ENCODE data around the gene RTKN2.
"Not testable (repeated sequence)": the region's sequence is repeated elsewhere in the genome, so short reads cannot be mapped to it uniquely, and the experiment has no call there.

The RTKN2 gene

GRCh38 chr10:62306663-62307062, 38.0 kb upstream of the RTKN2 start:
- no peak for DNase-seq
- Histone ChIP-seq H3K4me3 (ENCODE audit: low read depth, low read length) (no peak overlapping the region), H3K27ac (no peak overlapping the region), H3K36me3 (replicated peaks) (no peaks in the 10 kb centered on the region), H3K27me3 (replicated peaks) (no peaks in the 10 kb centered on the region)
- TF ChIP-seq, protein P1, sequence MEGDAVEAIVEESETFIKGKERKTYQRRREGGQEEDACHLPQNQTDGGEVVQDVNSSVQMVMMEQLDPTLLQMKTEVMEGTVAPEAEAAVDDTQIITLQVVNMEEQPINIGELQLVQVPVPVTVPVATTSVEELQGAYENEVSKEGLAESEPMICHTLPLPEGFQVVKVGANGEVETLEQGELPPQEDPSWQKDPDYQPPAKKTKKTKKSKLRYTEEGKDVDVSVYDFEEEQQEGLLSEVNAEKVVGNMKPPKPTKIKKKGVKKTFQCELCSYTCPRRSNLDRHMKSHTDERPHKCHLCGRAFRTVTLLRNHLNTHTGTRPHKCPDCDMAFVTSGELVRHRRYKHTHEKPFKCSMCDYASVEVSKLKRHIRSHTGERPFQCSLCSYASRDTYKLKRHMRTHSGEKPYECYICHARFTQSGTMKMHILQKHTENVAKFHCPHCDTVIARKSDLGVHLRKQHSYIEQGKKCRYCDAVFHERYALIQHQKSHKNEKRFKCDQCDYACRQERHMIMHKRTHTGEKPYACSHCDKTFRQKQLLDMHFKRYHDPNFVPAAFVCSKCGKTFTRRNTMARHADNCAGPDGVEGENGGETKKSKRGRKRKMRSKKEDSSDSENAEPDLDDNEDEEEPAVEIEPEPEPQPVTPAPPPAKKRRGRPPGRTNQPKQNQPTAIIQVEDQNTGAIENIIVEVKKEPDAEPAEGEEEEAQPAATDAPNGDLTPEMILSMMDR (IDR thresholded peaks at IDR 0.05; ENCODE audit: low read depth, low read length, missing control alignments), result no peak
- in situ Hi-C loops (cut with HindIII; ENCODE audit: low pct_ligation_motif_present, low sequenced_read_pairs), result no loop called here

DNA sequence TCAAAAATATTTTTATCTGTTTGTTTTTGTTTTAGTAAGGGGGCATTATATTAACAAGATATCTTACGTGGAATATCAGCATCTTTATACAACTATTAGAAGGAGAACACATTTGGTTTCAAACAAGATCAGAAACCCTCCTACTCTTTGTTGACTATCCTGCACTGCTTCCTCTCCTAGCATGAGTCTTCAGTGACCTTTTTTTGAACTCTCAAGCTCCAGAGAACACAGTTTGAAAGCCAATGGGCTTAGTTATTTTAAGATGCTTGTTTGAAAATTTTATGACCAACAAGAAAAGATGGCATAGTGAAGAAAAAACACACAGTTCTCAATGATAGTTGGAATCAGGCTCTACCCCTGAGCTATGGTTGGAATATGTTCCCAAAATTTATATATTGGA, 37.2 kb upstream of the RTKN2 start:
- H3K27ac ChIP-seq, result no peak overlapping the region
- H3K4me3 ChIP-seq (ENCODE audit: low read depth, low read length), result no peak overlapping the region
- DNase-seq, result peak; percentile 24
- no peaks in the 10 kb centered on the region for H3K36me3 ChIP-seq (replicated peaks)
- TF ChIP-seq, protein P1 (IDR thresholded peaks at IDR 0.05; ENCODE audit: low read depth, low read length, missing control alignments), result no peak
- H3K27me3 ChIP-seq (replicated peaks), result no peaks in the 10 kb centered on the region
- in situ Hi-C loops (cut with HindIII; ENCODE audit: low pct_ligation_motif_present, low sequenced_read_pairs), result no loop called here

DNA sequence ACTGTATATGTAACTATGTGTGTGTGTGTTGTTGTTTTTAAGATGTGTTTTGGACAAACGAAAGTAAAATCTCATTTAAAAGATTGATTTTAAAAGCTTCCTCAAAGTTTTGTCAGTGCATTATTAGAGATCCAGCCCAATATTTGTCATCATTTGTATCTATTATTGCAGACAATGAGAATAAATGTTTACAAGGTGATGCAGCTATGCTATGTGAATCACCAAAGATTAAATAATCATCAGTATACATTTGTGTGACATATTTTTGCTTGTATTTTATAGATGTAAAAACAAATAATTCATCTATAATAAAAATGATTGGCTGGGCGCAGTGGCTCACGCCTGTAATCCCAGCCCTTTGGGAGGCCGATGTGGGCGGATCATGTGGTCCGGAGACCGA, 35.3 kb upstream of the RTKN2 start:
- in situ Hi-C loops (cut with HindIII; ENCODE audit: low pct_ligation_motif_present, low sequenced_read_pairs), result no loop called here
- H3K36me3 ChIP-seq (replicated peaks), result no peaks in the 10 kb centered on the region
- H3K27me3 ChIP-seq (replicated peaks), result no peaks in the 10 kb centered on the region
- no peak overlapping the region for H3K4me3 ChIP-seq (ENCODE audit: low read depth, low read length)
- H3K27ac ChIP-seq, result no peak overlapping the region
- TF ChIP-seq, protein P1 (IDR thresholded peaks at IDR 0.05; ENCODE audit: low read depth, low read length, missing control alignments), result no peak
- no peak for DNase-seq

DNA sequence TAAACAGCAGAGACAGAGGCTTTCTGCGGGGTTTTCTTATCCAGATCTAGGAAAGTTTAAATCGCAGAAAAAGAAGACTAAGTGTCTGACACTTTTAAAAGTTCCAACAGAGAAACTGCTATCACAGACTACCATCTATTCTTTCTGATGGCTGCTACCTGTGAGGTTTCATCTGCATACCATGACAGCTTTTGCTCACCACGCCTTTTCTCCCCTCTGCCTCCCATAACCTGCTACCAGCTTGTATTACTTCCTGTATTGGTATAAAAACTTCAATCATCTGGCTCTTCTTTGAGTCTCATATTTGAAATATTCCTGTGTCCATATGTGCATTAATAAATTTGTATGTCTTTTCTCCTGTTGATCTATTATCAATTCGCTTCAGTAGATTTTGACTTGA, 34.1 kb upstream of the RTKN2 start:
- in situ Hi-C loops (cut with HindIII; ENCODE audit: low pct_ligation_motif_present, low sequenced_read_pairs), result no loop called here
- Histone ChIP-seq H3K4me3 (ENCODE audit: low read depth, low read length) (no peak overlapping the region), H3K36me3 (replicated peaks) (no peaks in the 10 kb centered on the region), H3K27me3 (replicated peaks) (no peaks in the 10 kb centered on the region), H3K27ac (no peak overlapping the region)
- DNase-seq, result no peak
- TF ChIP-seq, protein P1 (IDR thresholded peaks at IDR 0.05; ENCODE audit: low read depth, low read length, missing control alignments), result no peak

DNA sequence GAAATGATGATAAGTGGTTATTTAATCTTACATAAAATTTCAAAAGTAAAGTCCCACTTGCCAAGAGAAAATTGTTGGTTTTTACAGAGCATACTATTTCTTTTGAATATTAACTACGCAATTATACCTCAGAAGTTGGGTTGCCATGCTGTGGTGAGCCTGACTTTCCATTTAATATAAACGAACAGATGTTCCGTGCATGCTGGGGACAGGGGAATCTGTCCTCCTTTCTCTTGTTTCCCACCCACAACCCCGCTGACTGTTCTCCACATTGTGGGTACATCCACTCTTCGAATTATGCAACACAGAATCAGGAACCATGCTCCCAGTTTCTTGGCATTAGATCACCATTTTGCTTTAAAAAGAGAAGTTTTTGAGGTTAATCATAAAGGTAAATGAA, 29.2 kb upstream of the RTKN2 start:
- TF ChIP-seq, protein P1 (IDR thresholded peaks at IDR 0.05; ENCODE audit: low read depth, low read length, missing control alignments), result no peak
- in situ Hi-C loops (cut with HindIII; ENCODE audit: low pct_ligation_motif_present, low sequenced_read_pairs), result no loop called here
- Histone ChIP-seq H3K27ac (no peak overlapping the region), H3K27me3 (replicated peaks) (no peaks in the 10 kb centered on the region), H3K4me3 (ENCODE audit: low read depth, low read length) (no peak overlapping the region), H3K36me3 (replicated peaks) (no peaks in the 10 kb centered on the region)
- no peak for DNase-seq

DNA sequence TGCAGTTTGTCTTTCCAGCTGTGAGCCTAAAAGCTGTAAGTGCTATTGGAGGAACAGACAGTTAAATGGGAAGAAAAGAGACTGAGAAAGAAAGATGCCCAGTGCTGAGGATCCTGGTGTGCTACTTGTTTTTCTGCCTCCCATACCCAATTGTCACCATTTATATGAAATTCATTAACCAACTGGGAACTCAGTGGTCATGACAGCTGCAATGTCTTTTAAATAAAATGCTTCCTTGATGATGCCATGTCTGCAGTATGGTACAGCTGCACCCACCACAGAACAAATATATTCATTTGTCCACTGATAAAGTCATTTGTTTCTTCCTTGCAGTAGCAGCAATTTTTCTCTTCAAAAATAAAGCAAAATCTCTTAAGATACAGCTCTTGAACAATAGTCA, 15.6 kb upstream of the RTKN2 start:
- H3K27ac ChIP-seq, result no peak overlapping the region
- no peaks in the 10 kb centered on the region for H3K36me3 ChIP-seq (replicated peaks)
- DNase-seq, result no peak
- no peak overlapping the region for H3K4me3 ChIP-seq (ENCODE audit: low read depth, low read length)
- in situ Hi-C loops (cut with HindIII; ENCODE audit: low pct_ligation_motif_present, low sequenced_read_pairs), result no loop called here
- TF ChIP-seq, protein P1 (IDR thresholded peaks at IDR 0.05; ENCODE audit: low read depth, low read length, missing control alignments), result no peak
- H3K27me3 ChIP-seq (replicated peaks), result no peaks in the 10 kb centered on the region

DNA sequence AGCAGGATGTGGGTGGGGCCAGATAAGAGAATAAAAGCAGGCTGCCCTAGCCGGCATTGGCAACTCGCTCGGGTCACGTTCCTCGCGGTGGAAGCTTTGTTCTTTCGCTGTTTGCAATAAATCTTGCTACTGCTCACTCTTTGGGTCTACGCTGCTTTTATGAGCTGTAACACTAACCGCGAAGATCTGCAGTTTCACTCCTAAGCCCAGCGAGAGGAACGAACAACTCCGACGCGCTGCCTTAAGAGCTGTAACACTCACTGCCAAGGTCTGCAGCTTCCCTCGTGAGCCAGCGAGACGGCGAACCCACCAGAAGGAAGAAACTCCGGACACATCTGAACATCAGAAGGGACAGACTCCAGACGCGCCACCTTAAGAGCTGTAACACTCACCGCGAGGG, 12.7 kb upstream of the RTKN2 start:
- H3K36me3 ChIP-seq (replicated peaks); H3K27me3 ChIP-seq (replicated peaks); H3K4me3 ChIP-seq (ENCODE audit: low read depth, low read length); in situ Hi-C loops (cut with HindIII; ENCODE audit: low pct_ligation_motif_present, low sequenced_read_pairs); H3K27ac ChIP-seq; DNase-seq: not testable (repeated sequence)

DNA sequence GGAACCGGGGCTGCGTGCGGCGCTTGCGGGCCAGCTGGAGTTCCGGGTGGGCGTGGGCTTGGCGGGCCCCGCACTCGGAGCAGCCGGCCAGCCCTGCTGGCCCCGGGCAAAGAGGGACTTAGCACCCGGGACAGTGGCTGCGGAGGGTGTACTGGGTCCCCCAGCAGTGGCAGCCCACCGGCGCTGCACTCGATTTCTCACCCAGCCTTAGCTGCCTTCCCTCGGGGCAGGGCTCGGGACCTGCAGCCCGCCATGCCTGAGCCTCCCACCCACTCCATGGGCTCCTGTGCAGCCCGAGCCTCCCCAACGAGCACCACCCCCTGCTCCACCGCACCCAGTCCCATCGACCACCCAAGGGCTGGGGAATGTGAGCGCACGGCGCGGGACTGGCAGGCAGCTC, 11.7 kb upstream of the RTKN2 start:
- H3K4me3 ChIP-seq (ENCODE audit: low read depth, low read length); H3K36me3 ChIP-seq (replicated peaks); in situ Hi-C loops (cut with HindIII; ENCODE audit: low pct_ligation_motif_present, low sequenced_read_pairs); H3K27me3 ChIP-seq (replicated peaks); H3K27ac ChIP-seq; DNase-seq: not testable (repeated sequence)

All from brain microvascular endothelial cell (primary cell).